Mucosa of stomach (tissue), 1 donor: Measurements from ENCODE around the gene PTPRK.

Experiments
- H3K27me3 ChIP-seq: one replicate; pipeline ENCODE4 v1.7.0; 2013; ENCODE audit warnings: mild to moderate bottlenecking, low read length; ENCODE audit not compliant: control insufficient read depth, insufficient read depth
- H3K36me3 ChIP-seq: one replicate; pipeline ENCODE4 v1.7.0; 2013; ENCODE audit warnings: low read length; ENCODE audit not compliant: control insufficient read depth, insufficient read depth
- H3K4me1 ChIP-seq: one replicate; pipeline ENCODE4 v1.7.0; 2013; ENCODE audit warnings: mild to moderate bottlenecking, low read length; ENCODE audit not compliant: control insufficient read depth, insufficient read depth
- H3K4me3 ChIP-seq: one replicate; pipeline ENCODE4 v1.7.0; 2013; ENCODE audit warnings: low read length
- H3K9ac ChIP-seq: one replicate; pipeline ENCODE4 v1.7.0; 2013; ENCODE audit warnings: mild to moderate bottlenecking, low read length, moderate library complexity
- H3K9me3 ChIP-seq: one replicate; pipeline ENCODE4 v1.7.0; 2013; ENCODE audit warnings: mild to moderate bottlenecking, low read length, moderate library complexity; ENCODE audit not compliant: control insufficient read depth
- donor health status: Pancreatic carcinoma.

PTPRK gene

DNA sequence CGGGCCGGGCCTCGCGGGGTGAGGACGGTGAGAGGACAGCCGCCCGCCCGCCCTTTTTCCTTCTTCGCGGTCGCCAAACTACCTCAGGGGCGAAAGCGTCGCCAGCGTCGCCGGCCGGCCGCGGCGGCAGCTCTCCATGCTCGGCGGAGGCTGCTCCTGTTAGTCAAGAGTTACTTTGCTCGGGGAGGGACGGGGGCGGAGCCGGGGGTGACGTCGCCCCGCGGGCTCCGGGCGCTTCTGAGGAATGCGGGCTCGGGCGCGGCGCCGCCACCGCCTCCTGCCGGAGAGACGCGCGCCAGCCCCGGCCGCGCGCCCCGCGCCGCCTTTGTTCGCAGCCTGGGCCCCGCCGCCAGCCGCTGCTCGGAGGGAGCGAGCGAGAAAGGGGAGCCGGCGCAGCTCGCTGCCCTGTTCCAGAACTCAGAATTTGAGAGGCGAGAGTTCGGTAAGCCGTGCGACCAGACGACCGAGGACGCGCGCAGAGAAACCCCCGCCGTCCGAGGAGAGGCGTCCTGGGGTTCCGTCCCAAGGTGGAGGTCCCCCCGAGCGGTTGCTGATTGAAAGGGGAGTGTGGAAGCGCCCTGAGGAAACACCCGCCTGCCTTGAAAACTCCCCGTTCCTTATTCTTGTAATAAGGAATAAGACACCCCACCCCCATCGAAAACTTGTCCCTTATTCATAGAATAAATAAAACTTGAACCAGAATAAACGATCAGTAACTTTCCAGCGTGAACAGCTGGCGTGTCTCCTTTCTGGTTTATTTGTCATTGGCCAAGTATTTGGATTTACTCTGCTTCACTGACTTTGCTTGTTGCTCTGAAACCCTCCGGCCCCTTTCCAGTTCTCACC lies at the start of gene PTPRK:
Gene PTPRK, minus strand, starts transcription at position 164 of the 846 bp plus-strand sequence. CDS start 241 bp downstream, outside the sequence.
- H3K4me3 ChIP-seq = peak within 1 kb of the TSS; percentile 98
- H3K36me3 ChIP-seq = no peaks in the 10 kb centered on the region
- H3K4me1 ChIP-seq = peaks cover 12% of the 10 kb centered on the region

DNA sequence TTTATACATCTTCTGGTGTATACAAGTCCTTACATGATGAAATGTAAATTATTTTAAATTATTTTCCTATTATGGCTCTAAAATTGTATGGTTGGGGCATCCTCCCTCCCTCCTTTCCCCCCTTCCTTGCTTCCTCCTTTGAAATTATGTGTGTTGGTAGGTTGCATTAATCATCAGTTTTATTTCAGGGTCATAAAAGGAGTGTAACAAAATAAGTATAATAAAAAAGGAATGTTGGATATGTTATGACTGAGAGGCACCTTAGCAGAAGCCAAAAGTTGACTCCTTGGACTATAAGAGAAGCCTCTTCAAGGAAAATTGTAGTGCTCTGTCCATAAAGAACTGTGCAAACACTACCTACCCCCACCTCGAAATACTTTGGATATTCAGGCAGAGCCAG lies 46.6 kb upstream of the PTPRK start:
- H3K4me1 ChIP-seq = no peaks in the 10 kb centered on the region
- no peaks in the 10 kb centered on the region for H3K27me3 ChIP-seq
- H3K36me3 ChIP-seq = no peaks in the 10 kb centered on the region
- H3K9me3 ChIP-seq = no peaks in the 10 kb centered on the region
- no peak overlapping the region for H3K9ac ChIP-seq
- no peak overlapping the region for H3K4me3 ChIP-seq

More for the DNA sequence above, at the start of gene PTPRK:
- no peaks in the 10 kb centered on the region for H3K27me3 ChIP-seq
- no peaks in the 10 kb centered on the region for H3K9me3 ChIP-seq
- H3K9ac ChIP-seq = peak within 1 kb of the TSS; percentile 98

DNA sequence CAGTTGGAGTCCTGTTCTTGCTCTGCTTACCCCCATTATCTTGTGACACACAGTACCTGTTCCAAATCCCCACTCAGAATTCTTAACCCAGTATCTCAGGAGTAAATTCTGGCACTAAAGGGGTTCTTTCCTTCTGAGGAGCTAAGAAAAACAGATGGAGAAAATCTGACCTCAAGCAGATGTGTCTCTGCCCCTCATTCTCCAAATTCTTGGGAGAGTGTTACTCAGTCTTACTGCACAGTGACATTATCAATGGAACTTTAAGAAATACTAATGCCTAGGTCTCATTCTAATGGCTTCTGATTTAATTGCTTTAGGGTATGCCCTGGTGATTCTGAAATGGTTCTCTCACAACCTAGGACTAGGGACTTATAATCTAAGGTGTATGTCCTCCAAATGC lies 40.6 kb upstream of the PTPRK start:
- no peaks in the 10 kb centered on the region for H3K27me3 ChIP-seq
- no peaks in the 10 kb centered on the region for H3K36me3 ChIP-seq
- H3K4me3 ChIP-seq = no peak overlapping the region
- no peak overlapping the region for H3K9ac ChIP-seq
- H3K4me1 ChIP-seq = no peaks in the 10 kb centered on the region
- H3K9me3 ChIP-seq = no peaks in the 10 kb centered on the region

- H3K9ac ChIP-seq = no peak overlapping the region
- H3K36me3 ChIP-seq = no peaks in the 10 kb centered on the region
- no peaks in the 10 kb centered on the region for H3K27me3 ChIP-seq
- H3K4me3 ChIP-seq = no peak overlapping the region
- H3K9me3 ChIP-seq = no peaks in the 10 kb centered on the region
- H3K4me1 ChIP-seq = no peaks in the 10 kb centered on the region
Measured at GRCh38 chr6:128558924-128559323, 38.5 kb upstream of the PTPRK start.

DNA sequence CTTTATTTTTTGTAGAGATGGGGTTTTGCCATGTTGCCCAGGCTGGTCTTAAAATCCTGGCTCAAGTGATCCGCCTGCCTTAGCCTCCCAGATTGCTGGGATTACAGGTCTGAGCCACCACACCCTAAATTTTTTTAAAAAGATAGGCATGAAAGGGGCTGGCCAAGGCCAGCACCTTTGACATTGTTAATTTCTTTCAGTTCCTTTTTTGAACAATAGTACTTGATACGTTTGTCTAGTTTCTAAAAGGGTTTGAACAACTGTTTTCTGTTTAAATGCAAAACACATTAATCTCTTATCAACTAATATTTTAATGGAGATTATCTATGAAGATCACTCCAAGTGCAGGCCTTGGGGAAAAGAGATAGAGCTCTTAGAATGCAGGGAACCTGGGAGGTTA lies 37.6 kb upstream of the PTPRK start:
- H3K27me3 ChIP-seq = no peaks in the 10 kb centered on the region
- H3K9me3 ChIP-seq = no peaks in the 10 kb centered on the region
- H3K36me3 ChIP-seq = no peaks in the 10 kb centered on the region
- H3K4me3 ChIP-seq = no peak overlapping the region
- H3K9ac ChIP-seq = no peak overlapping the region
- H3K4me1 ChIP-seq = no peaks in the 10 kb centered on the region

- Histone ChIP-seq H3K9me3 (no peaks in the 10 kb centered on the region), H3K36me3 (no peaks in the 10 kb centered on the region), H3K4me3 (no peak overlapping the region), H3K4me1 (no peaks in the 10 kb centered on the region), H3K9ac (no peak overlapping the region), H3K27me3 (no peaks in the 10 kb centered on the region)
Measured at GRCh38 chr6:128557081-128557480, 36.7 kb upstream of the PTPRK start.

- no peak overlapping the region for H3K9ac ChIP-seq
- H3K27me3 ChIP-seq = no peaks in the 10 kb centered on the region
- no peak overlapping the region for H3K4me3 ChIP-seq
Measured at GRCh38 chr6:128554302-128554701, 33.9 kb upstream of the PTPRK start.

GRCh38 chr6:128541261-128541660 lies 20.9 kb upstream of the PTPRK start:
- H3K9ac ChIP-seq = no peak overlapping the region
- no peaks in the 10 kb centered on the region for H3K27me3 ChIP-seq
- H3K4me3 ChIP-seq = no peak overlapping the region
- H3K36me3 ChIP-seq = no peaks in the 10 kb centered on the region
- no peaks in the 10 kb centered on the region for H3K4me1 ChIP-seq
- H3K9me3 ChIP-seq = no peaks in the 10 kb centered on the region

More at GRCh38 chr6:128554302-128554701, 33.9 kb upstream of the PTPRK start:
- H3K36me3 ChIP-seq = no peaks in the 10 kb centered on the region
- H3K9me3 ChIP-seq = no peaks in the 10 kb centered on the region
- no peaks in the 10 kb centered on the region for H3K4me1 ChIP-seq

DNA sequence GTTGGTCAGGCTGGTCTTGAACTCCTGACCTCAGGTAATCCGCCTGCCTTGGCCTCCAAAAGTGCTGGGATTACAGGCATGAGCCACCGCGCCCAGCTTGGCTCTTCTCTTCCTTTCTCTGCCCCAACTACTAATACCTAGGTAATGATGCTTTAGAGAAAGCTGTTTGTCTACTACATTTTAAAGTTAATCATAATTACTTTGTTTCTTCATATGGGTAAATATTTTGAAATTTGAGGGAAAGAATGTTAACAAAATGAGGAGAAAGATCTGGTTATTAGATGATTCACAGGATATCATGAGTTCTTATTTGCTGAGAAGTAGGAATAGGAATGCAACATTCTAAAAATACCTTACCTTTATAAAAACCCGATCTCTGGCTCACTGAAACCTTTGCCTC lies 18.4 kb upstream of the PTPRK start:
- H3K4me3 ChIP-seq = no peak overlapping the region
- no peaks in the 10 kb centered on the region for H3K9me3 ChIP-seq
- no peaks in the 10 kb centered on the region for H3K27me3 ChIP-seq
- H3K9ac ChIP-seq = no peak overlapping the region
- no peaks in the 10 kb centered on the region for H3K4me1 ChIP-seq
- H3K36me3 ChIP-seq = no peaks in the 10 kb centered on the region

DNA sequence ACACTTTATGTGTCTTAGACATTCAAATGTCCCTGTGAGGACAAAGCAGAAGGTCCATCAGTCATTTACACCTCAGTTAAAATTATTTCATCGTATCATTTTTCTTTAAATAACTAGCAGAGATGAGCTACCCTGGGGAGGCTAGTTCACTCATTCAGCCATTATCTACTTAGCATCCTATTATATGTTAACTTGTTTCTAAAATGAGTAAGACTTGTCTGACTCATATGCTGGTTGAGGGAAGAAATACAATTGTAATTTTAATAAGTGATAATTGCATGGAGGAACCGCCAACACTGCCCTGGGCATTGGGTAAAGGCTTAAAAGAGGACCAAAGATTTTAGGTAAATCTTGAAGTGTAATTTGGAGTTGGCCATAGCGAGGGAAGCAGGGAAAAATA lies 12.4 kb upstream of the PTPRK start:
- Histone ChIP-seq H3K36me3 (no peaks in the 10 kb centered on the region), H3K9ac (no peak overlapping the region), H3K9me3 (no peaks in the 10 kb centered on the region), H3K27me3 (no peaks in the 10 kb centered on the region), H3K4me1 (no peaks in the 10 kb centered on the region), H3K4me3 (no peak overlapping the region)

DNA sequence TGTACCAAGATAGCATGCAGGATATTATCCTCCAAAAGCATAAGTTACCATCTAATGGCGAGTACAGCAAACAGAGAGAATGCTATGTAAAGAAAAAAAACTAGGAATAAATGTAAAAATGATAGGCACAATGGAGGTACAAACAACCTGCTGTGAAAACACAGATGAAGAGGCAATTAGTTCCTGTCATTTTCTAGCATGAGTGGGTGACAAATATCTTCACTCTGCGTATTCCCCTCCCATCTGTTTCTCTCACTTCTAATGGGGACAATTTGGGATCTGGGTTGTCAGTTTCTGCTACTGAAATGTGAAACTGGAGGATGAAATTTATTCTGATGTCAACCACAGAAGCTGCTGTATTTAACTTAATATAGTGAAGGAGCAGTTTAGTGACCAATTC lies 11.7 kb upstream of the PTPRK start:
- no peak overlapping the region for H3K4me3 ChIP-seq

GRCh38 chr6:128531696-128532095 lies 11.3 kb upstream of the PTPRK start:
- H3K4me1 ChIP-seq = no peaks in the 10 kb centered on the region
- no peak overlapping the region for H3K9ac ChIP-seq
- H3K36me3 ChIP-seq = no peaks in the 10 kb centered on the region
- H3K4me3 ChIP-seq = no peak overlapping the region
- H3K9me3 ChIP-seq = no peaks in the 10 kb centered on the region
- H3K27me3 ChIP-seq = no peaks in the 10 kb centered on the region

More for the DNA sequence above, 11.7 kb upstream of the PTPRK start:
- H3K27me3 ChIP-seq = no peaks in the 10 kb centered on the region
- H3K36me3 ChIP-seq = no peaks in the 10 kb centered on the region
- H3K9me3 ChIP-seq = no peaks in the 10 kb centered on the region
- no peaks in the 10 kb centered on the region for H3K4me1 ChIP-seq
- no peak overlapping the region for H3K9ac ChIP-seq
